ENCODE measurements around the gene CBFA2T3.

Gene CBFA2T3

GRCh38 chr16:88962478-88963152 lies 14.4 kb downstream of the CBFA2T3 start:
- no peak for DNase-seq (ENCODE audit: low read depth in 2 of 2)

- DNase-seq (ENCODE audit: low read depth in 2 of 2), result no peak
These were observed 16.0 kb downstream of the CBFA2T3 start for GRCh38 chr16:88961011-88961410.

GRCh38 chr16:88960516-88960915 lies 16.5 kb downstream of the CBFA2T3 start:
- DNase-seq (ENCODE audit: low read depth in 2 of 2), result no peak

GRCh38 chr16:88959022-88959421 lies 18.0 kb downstream of the CBFA2T3 start:
- no peak for DNase-seq (ENCODE audit: low read depth in 2 of 2)

- DNase-seq (ENCODE audit: low read depth in 2 of 2), result no peak
These were observed 19.0 kb downstream of the CBFA2T3 start for GRCh38 chr16:88957887-88958577.

GRCh38 chr16:88957433-88957767 lies 19.6 kb downstream of the CBFA2T3 start:
- no peak for DNase-seq (ENCODE audit: low read depth in 2 of 2)

- no peak for DNase-seq (ENCODE audit: low read depth in 2 of 2)
These were observed 20.2 kb downstream of the CBFA2T3 start for GRCh38 chr16:88956546-88957432.

- no peak for DNase-seq (ENCODE audit: low read depth in 2 of 2)
These were observed 21.1 kb downstream of the CBFA2T3 start for GRCh38 chr16:88955906-88956305.

GRCh38 chr16:88953003-88953690 lies 23.9 kb downstream of the CBFA2T3 start:
- DNase-seq (ENCODE audit: low read depth in 2 of 2), result no peak

- no peak for DNase-seq (ENCODE audit: low read depth in 2 of 2)
These were observed 25.0 kb downstream of the CBFA2T3 start for GRCh38 chr16:88951989-88952388.

- DNase-seq (ENCODE audit: low read depth in 2 of 2), result no peak
These were observed 25.5 kb downstream of the CBFA2T3 start for GRCh38 chr16:88951501-88951900.

- DNase-seq (ENCODE audit: low read depth in 2 of 2), result no peak
These were observed 28.1 kb downstream of the CBFA2T3 start for GRCh38 chr16:88948781-88949490.

- DNase-seq (ENCODE audit: low read depth in 2 of 2), result no peak
These were observed 31.5 kb downstream of the CBFA2T3 start for GRCh38 chr16:88945473-88945872.

- no peak for DNase-seq (ENCODE audit: low read depth in 2 of 2)
These were observed 33.3 kb downstream of the CBFA2T3 start for GRCh38 chr16:88943741-88944140.

GRCh38 chr16:88943131-88943664 lies 33.8 kb downstream of the CBFA2T3 start:
- no peak for DNase-seq (ENCODE audit: low read depth in 2 of 2)

- DNase-seq (ENCODE audit: low read depth in 2 of 2), result no peak
These were observed 34.8 kb downstream of the CBFA2T3 start for GRCh38 chr16:88941913-88942909.

- no peak for DNase-seq (ENCODE audit: low read depth in 2 of 2)
These were observed 35.9 kb downstream of the CBFA2T3 start for GRCh38 chr16:88940862-88941817.

- DNase-seq (ENCODE audit: low read depth in 2 of 2), result no peak
These were observed 36.8 kb downstream of the CBFA2T3 start for GRCh38 chr16:88939972-88940861.

Measured in fibroblast of skin of left quadriceps (primary cell).